ENCODE results near the gene CCDC80.
A peak's percentile ranks its signal among the peaks of the same experiment; 100 is the strongest.

The CCDC80 gene

GRCh38 chr3:112607863-112608262, 33.1 kb downstream of the CCDC80 start:
- no peak for TF ChIP-seq CTCF (conservative IDR thresholded peaks at IDR 0.05; ENCODE audit: low read length)
- no peak for DNase-seq (ENCODE audit: low read depth)
- no peak overlapping the region for H3K4me3 ChIP-seq (ENCODE audit: low read length)

- no peak for TF ChIP-seq CTCF (conservative IDR thresholded peaks at IDR 0.05; ENCODE audit: low read length)
These were observed 34.8 kb downstream of the CCDC80 start for GRCh38 chr3:112606098-112606497.

GRCh38 chr3:112605285-112605684, 35.7 kb downstream of the CCDC80 start:
- TF ChIP-seq CTCF (conservative IDR thresholded peaks at IDR 0.05; ENCODE audit: low read length): no peak
- no peak overlapping the region for H3K4me3 ChIP-seq (ENCODE audit: low read length)
- DNase-seq (ENCODE audit: low read depth): peak; percentile 91

More at GRCh38 chr3:112606098-112606497, 34.8 kb downstream of the CCDC80 start:
- no peak for DNase-seq (ENCODE audit: low read depth)
- no peak overlapping the region for H3K4me3 ChIP-seq (ENCODE audit: low read length)

GRCh38 chr3:112604536-112604935, 36.4 kb downstream of the CCDC80 start:
- H3K4me3 ChIP-seq (ENCODE audit: low read length): no peak overlapping the region
- peak; percentile 90 for DNase-seq (ENCODE audit: low read depth)
- TF ChIP-seq CTCF (conservative IDR thresholded peaks at IDR 0.05; ENCODE audit: low read length): no peak

- no peak overlapping the region for H3K4me3 ChIP-seq (ENCODE audit: low read length)
- no peak for TF ChIP-seq CTCF (conservative IDR thresholded peaks at IDR 0.05; ENCODE audit: low read length)
These were observed 38.6 kb downstream of the CCDC80 start for GRCh38 chr3:112602217-112602838.

GRCh38 chr3:112598731-112599130, 42.2 kb downstream of the CCDC80 start:
- no peak for TF ChIP-seq CTCF (conservative IDR thresholded peaks at IDR 0.05; ENCODE audit: low read length)
- H3K4me3 ChIP-seq (ENCODE audit: low read length): no peak overlapping the region
- DNase-seq (ENCODE audit: low read depth): peak; percentile 64

More at GRCh38 chr3:112602217-112602838, 38.6 kb downstream of the CCDC80 start:
- DNase-seq (ENCODE audit: low read depth): no peak

- no peak for DNase-seq (ENCODE audit: low read depth)
- no peak for TF ChIP-seq CTCF (conservative IDR thresholded peaks at IDR 0.05; ENCODE audit: low read length)
- H3K4me3 ChIP-seq (ENCODE audit: low read length): no peak overlapping the region
These were observed 43.0 kb downstream of the CCDC80 start for GRCh38 chr3:112597945-112598344.

Measured in AG10803 (cell line).